HG02610 (cell line): Measurements from ENCODE around the gene ORAI3.

Source experiments
- ATAC-seq: cut with Tn5 transposase; IDR thresholded peaks from one replicate; pipeline ENCODE4 v1.9.1; 2021; ENCODE audit warnings: mild to moderate bottlenecking, moderate library complexity; ENCODE audit not compliant: unreplicated experiment

The ORAI3 gene

DNA sequence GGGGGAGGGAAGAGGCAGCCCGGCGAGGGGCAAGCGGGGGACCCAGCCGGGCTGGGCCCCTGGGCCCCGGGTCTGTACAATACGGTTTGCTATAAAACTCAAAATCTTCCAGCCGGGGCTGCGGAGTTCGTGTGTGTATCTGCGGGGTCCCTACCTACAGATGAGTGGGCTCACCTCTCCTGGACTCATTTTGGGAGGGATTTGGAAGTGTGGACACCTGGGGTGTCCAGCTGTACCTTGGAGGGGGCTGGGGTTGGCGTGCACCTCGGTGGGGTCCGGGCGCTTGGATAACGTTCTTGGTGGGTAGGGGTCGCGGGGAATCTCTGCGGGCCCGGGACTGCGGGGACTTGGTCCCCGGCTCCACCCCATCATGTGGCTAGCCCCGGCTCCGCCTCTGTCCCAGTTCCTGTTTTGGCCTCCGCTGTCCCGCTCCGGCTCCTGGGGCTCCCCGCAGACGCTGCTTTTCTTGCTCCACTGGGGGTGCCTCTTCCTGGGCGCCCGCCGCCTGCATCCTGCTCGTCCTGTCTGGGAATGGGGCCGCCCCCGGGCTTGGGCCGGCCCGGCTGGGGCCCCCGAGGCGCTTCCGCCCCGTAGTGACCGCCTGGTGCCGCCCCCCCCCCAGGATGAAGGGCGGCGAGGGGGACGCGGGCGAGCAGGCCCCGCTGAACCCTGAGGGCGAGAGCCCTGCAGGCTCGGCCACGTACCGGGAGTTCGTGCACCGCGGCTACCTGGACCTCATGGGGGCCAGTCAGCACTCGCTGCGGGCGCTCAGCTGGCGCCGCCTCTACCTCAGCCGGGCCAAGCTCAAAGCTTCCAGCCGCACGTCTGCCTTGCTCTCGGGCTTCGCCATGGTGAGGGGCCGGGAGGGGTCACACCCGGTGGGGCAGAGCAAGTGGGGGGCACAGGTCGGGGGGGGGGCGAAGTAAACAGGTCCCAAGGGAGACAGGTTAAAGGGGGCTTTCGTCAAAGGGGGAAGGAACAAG is at the start of gene ORAI3:
TSS of gene ORAI3 (plus strand) at position 402 of the 983 bp plus-strand sequence. CDS start at position 624, 222 bp downstream.
- ATAC-seq, result peak; percentile 68

DNA sequence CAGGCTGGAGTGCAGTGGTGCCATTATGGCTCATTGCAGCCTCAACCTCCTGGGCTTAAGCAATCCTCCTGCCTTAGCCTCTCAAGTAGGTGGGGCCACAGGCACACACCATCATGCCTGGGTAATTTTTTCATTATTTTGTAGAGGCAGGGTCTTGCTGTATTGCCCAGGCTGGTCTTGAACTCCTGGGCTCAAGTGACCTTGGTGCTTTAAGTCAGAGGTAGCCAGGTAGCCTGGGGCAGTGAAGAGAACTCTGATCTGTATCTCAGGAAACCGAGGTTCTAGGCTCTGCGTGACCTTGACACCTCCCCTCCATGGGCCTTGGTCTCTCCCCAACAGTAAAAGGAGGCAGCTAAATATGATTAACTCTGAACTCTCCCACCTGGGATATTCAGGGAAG is 49.1 kb upstream of the ORAI3 start:
- no peak for ATAC-seq

DNA sequence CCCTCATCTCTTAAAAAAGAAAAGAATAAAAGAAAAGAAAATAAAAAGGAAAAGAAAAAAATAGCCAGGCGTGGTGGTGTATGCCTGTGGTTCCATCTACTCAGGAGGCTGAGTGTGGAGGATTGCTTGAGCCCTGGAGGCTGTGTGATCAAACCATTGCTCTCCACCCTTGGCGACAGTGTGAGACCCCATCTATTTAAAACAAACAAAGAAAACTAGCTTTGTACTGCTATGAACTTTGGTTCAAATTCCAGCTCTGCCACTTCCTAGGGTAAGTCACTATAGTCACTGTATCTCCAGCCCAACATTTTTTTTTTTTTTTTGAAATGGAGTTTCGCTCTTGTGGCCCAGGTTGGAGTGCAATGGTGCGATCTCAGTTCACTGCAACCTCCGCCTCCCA is 48.3 kb upstream of the ORAI3 start:
- ATAC-seq, result no peak

DNA sequence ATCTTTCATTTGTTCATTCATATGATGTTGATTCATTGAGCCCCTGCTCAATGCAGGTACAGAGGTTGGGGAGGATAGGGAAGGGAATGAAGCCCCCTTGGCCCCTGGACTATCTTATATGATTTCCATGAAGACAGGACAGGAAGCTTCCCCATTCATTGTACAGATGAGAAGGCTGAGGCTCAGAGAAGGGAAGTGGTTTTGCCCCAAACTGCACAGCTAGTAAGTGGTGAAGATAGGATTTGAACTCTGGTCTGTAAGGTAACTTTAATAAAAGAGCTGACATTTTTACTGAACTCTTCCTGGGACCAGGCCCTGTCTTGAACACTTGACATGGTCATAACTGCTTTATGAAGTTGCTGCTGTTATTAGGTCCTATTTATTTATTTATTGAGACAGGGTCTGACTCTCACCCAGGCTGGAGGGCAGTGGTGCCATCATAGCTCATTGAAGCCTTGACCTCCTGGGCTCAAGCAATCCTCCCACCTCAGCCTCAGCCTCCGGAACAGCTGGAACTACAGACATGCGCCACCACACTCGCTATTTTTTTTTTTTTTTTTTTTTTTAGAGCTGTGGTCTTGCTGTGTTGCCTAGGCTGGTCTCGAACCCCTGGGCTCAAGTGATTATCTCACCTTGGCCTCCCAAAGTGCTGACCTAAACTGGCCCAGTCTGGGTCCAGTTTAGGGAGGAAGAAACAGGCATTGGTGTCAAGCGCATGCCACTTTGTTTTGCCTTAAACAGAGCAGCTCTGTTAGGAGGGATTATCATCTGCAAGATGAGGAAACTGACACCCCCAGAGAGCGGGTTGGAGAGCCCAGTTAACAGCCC is 47.5 kb upstream of the ORAI3 start:
- ATAC-seq, result no peak

DNA sequence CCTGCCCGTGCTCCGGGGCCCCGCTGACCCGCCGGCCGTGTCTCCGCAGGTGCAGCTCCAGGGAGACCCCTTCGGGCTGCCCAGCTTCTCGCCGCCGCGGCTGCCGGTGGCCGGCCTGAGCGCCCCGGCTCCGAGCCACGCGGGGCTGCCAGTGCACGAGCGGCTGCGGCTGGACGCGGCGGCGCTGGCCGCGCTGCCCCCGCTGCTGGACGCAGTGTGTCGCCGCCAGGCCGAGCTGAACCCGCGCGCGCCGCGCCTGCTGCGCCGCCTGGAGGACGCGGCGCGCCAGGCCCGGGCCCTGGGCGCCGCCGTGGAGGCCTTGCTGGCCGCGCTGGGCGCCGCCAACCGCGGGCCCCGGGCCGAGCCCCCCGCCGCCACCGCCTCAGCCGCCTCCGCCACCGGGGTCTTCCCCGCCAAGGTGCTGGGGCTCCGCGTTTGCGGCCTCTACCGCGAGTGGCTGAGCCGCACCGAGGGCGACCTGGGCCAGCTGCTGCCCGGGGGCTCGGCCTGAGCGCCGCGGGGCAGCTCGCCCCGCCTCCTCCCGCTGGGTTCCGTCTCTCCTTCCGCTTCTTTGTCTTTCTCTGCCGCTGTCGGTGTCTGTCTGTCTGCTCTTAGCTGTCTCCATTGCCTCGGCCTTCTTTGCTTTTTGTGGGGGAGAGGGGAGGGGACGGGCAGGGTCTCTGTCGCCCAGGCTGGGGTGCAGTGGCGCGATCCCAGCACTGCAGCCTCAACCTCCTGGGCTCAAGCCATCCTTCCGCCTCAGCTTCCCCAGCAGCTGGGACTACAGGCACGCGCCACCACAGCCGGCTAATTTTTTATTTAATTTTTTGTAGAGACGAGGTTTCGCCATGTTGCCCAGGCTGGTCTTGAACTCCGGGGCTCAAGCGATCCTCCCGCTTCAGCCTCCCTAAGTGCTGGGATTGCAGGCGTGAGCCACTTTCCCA is 46.6 kb upstream of the ORAI3 start:
- ATAC-seq, result peak; percentile 57

DNA sequence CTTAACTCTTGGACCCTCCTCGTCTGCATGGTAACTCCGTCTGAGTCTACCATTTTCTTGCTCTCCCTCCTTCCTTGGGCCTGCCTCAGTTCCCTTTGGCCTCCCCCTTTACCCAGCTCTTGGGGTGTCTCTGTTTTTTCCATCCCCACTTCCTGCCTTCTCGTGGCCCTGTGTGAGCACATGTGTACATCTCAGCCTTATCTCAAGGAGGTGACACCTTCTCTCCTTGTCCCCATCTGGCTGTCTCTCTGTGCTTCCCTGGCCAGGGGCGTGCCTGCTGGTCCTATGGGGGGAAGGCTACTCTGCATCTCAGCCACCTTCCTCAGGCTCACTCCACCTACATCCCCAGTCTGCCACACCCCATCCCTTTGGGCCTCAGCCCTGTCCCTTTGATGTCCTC is 45.9 kb upstream of the ORAI3 start:
- no peak for ATAC-seq

DNA sequence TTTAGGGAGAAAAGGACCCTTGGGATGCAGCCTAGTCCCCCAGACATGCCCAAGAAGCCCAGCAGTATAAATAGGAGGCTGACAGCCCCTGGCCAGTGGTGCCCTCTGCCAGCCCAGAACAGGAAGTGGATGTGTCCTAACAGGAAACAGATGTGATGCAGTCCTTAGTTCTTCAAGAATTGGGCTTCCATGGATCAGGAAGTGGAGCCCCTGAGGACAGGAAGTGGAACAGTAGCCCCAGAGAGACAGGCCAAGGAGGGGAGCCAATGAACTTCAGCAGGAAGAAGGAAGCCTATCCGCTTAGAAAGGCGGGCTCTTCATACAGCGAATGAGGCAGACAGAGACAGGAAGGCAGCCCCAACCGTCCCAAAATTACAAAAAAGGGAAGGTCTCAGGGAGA is 45.3 kb upstream of the ORAI3 start:
- no peak for ATAC-seq

DNA sequence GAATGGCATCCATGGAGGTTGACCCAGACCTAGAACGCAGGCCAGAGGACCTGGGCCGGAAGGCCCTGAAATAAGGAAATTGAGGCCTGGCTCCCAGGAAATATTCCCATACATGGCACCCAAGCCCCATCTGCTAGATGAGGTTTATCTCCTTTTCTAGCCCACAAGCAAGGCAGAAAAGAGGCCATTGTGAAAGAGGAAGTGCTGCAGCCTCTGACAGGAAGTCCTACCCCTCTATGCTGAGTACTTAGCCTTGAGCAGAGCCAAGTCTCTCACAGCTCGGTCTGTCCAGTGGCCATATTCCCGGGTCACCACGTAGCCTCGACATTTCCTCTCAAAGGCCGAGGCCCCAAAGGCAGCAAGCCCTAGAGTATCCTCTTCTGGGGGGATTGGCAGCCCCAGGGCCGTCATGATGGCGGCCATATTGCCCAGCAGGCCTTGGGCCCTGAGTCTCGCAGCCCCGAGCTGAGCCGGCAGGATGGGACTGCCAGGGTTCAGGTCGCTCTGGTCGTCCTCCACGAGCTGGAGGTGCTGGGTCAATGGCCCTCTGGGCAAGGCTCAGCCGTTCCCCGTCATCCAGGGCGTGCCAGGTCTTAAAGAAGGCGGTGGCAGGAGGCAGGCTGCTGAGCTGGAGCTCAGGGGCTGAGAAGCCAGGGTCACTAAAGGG is 44.6 kb upstream of the ORAI3 start:
- ATAC-seq, result no peak

DNA sequence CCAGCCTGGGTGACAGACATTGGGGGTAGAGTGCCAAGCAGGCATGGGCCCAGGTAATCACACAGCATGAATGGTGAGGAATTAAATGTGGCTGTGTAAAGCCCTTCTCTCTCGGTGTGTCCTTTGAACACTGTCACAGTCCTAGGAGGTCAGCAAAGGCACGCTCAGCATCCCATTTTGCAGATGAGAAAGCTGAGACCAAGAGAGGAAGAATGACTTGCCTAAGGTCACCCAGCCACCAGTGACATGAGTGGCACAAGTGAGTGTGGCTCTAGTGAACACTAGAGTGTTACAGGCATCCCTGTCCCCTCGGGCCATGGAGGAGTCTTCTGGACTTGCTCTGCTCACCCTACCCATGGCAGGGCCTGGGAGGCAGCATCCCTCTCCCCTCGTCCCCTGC is 41.8 kb upstream of the ORAI3 start:
- no peak for ATAC-seq

DNA sequence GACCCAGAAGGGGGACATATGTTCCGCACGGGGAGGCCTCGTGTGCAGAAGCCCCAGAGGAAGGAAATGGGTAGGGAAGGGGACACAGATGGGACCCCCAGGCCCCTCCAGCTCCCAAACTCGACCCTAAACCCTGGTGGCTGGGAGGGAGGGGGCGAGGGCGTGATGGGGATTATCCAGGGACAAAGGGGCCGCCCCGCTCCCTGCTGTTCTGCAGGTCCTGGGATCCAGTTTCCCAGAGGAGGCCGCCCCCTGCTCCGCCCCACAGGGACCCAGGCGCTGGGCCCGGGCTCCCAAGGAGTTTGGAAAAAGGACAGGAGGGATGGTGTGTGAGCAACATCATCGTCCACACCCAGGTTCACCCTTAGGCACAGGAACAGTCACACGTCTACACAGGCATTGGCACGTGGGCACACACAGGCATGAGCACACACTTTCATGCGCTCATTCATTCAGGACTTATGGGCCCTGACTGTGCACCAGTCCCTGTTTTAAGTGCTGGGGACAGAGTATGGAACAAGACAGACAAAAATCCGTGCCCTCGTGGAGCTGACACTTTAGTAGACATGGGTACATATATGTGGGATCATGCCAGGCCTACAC is 38.3 kb upstream of the ORAI3 start:
- ATAC-seq, result no peak

DNA sequence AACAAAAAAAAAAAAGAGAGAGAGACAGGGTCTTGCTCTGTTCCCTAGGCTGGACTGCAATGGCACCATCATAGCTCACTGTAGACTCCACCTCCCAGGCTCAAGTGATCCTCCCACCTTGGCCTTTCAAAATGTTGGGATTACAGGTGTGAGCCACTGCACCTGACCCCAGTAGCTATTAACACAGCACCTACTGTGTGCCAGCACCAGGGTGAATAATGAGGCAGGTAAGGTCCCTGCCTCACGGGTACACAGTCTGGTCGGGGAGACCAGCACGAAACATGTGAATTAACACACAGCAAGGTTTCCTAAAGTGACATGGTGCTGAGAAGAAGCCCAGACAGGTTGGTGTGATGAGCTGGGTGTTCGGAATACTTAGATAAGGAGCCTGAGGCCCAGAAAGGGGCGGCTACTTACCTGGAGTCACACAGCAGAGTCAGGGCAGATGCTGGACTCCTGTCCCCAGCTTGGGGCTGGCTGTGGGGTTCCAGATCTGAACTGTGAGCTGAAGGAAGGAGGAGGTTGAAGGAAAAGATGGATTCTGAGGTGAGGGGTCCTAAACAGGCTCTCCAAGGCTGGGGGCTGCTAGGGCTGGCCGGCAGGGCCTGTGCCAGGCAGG is 36.0 kb upstream of the ORAI3 start:
- ATAC-seq, result no peak

DNA sequence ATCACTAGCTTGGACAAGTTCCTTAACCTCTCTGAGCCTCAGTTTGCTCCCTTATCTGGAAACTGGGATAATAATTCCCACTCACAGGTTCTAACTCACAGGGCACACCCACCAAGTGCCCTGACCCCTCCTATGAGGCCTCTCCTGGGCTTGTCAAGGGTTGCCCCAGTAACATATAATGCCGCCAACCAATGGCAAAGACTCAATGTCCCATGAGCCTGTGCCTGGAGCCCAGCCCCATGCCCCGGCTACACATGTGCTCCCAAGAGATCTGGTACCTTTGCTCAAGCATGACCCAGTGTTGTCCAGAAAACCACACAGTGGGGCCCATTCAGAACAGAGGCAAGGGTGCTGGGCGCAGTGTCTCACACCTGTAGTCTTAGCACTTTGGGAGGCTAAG is 34.0 kb upstream of the ORAI3 start:
- no peak for ATAC-seq

DNA sequence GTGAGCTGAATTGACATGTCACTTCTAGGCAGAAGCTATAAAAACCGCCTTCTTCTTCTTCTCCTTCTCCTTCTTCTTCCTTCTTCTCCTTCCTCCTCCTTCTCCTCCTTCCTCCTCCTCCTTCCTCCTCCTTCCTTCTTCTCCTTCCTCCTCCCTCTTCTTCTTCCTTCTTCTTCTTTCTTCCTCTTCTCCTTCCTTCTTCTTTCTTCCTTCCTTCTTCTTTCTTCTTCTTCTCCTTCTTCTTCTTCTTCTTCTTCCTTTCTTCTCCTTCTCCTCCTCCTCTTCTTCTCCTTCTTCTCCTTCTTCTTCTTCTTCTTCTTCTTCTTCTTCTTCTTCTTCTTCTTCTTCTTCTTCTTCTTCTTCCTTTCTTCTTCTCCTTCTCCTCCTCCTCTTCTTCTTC is 30.3 kb upstream of the ORAI3 start:
- ATAC-seq, result no peak

DNA sequence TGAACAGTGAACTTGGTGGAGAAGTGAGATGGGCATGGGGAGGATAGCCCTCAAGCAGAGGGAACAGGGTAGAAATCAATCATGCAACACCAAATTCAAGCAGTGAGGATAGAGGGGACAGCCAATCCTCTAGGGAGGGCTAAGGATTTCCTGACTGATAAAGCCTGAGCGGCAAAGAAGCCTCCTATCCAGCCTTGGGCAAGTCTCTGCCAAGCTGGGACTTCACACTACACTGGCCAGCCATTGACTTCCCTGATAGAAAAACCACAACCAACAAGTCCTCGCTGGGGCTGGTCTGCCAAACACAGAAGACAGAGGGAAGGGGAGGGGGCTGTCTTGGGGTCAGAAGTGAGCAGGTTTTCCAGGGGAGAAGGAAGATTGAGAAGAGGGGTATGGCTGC is 28.0 kb upstream of the ORAI3 start:
- ATAC-seq, result no peak

DNA sequence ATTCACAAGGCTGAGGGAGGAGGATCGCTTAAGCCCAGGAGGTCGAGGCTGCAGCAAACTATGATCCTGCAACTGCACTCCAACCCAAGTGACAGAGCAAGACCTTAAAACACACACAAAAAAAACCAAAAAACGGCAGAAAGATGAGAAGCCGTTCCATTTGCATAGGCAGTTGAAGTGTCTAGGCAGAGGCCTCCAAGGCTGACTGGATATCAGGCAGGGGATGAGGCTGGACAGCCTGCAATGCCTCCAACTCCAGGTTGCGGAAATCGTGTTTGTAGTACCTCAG is 27.5 kb upstream of the ORAI3 start:
- ATAC-seq, result no peak

DNA sequence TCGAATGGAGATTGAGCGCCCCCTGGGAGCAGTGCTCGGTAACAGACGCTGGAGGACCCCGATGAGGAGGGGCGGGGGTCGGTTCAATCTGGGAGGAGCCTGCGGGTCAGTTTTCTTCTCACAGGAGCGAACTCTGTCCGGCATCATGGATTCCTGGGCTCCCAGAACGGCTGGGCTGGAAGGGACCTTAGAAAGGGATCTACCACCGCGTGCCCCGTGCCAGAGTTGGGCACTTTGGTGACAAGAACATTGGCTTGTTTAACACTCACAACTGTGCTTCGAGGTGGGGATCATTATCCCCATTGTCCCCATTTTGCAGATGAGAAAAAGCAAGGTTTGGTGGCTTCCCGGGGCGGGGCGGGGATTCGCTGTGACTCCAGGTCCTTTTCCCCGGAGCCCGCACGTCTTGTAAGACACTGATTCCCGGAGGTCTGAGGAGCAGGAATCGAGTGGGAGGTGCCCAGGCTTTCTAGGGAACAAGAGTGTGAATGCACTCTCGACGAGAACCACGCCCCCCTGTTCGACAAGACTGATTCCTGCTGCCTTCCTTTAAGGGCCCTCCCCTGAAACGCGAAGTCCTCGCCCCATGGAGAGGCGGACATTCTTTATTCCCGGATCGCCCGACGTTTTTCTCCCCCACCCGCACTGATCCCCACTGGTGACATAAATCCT is 27.0 kb upstream of the ORAI3 start:
- ATAC-seq, result no peak

DNA sequence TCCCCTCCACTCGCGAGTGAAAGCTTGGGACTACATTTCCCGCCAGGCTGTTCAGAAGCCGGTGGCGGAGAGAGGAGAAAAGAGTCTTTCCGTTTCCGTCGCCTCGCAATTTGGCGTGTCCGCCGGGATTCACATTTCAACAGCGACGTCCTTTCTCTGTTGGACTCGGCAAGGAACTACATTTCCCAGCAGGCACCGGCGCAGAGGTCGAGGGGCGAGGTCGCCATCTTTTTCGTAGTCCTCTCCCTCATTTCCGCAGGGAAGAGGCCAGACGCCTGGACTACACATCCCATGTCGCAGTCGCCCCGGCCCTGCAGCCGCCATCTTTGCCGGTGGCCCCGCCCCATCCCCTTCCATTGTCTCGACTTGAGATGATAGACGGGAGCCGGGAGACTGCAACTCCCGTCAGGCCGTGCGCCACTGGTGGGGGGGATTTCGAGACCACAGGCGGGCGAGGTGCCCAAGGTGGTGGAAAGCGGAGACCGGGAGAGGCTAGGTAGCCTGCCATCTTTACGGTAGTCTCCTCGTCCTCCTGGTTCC is 26.4 kb upstream of the ORAI3 start:
- peak; percentile 64 for ATAC-seq

DNA sequence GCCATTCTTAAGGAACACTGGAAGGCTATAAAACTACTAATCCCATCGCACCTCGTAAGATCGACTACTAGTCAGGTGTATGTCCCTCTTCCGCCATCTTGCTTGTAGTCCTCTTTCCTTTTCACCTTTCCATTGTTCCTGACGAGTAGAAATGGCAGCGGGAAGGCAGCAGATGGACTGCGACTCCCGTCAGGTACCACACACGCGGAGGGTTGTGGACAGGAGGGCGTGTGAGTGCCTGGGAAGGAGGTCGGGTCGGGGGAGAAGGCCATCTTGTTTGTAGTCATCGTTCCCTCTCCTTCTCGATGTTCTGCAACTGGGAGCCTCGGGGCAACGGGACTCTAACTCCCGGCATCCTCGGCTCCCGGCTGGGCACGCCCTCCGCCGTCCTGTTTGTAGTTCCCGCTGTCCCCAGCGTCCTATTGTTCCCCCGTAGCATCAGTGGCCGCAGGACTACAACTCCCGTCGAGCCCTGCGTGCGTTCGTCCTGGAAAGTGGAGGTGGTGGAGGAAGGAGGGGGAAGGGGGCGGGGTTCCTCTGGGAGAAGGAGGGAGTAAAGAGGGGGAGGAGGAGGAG is 25.8 kb upstream of the ORAI3 start:
- peak; percentile 68 for ATAC-seq
